ENCODE data around the gene PRLR. TPM values are rescaled to one million over a fixed set of nuclear protein-coding genes. Genes with fewer than 3 reads are reported as not detected.

The PRLR gene
- total RNA-seq, 1 experiment from 2014 or later: 2.5 TPM

GRCh38 chr5:35066260-35066795 lies 164.0 kb downstream of the PRLR start:
- Histone ChIP-seq H2BK5ac (ENCODE audit: insufficient read length, low read length) (no peak overlapping the region), H3K56ac (ENCODE audit: insufficient read length, low read depth, low read length) (no peak overlapping the region), H2BK120ac (ENCODE audit: low read depth, low read length, poor library complexity, severe bottlenecking) (no peak overlapping the region), H4K5ac (ENCODE audit: insufficient read length, low read depth, low read length) (no peak overlapping the region), H3K18ac (ENCODE audit: insufficient read length, low read depth, low read length) (no peak overlapping the region), H3K9ac (ENCODE audit: extremely low read depth, insufficient read length, low read length) (no peak overlapping the region), H4K8ac (replicated peaks; ENCODE audit: insufficient read length, low read depth, low read length) (no peak overlapping the region), H3K14ac (ENCODE audit: insufficient read depth, low read length) (no peak overlapping the region), H3K4me1 (ENCODE audit: insufficient read depth, low read length) (no peaks in the 10 kb centered on the region), H3T11ph (ENCODE audit: low read length) (no peak overlapping the region), H3K4ac (ENCODE audit: low read depth, low read length) (no peak overlapping the region), H4K91ac (ENCODE audit: insufficient read length, low read depth, low read length) (no peak overlapping the region), H3K9me3 (ENCODE audit: control insufficient read depth, low read depth, low read length) (no peaks in the 10 kb centered on the region), H3K79me1 (ENCODE audit: insufficient read depth, low read depth, low read length, poor library complexity, severe bottlenecking) (no peaks in the 10 kb centered on the region), H2BK12ac (ENCODE audit: insufficient read length, low read depth, low read length) (no peak overlapping the region), H2AFZ (ENCODE audit: low read length) (no peak overlapping the region), H3K23ac (ENCODE audit: insufficient read length, low read depth, low read length) (no peak overlapping the region), H3K79me2 (ENCODE audit: insufficient read depth, low read length) (no peaks in the 10 kb centered on the region), H3K23me2 (ENCODE audit: insufficient read length, low read depth, low read length, poor library complexity, severe bottlenecking) (no peaks in the 10 kb centered on the region), H2BK20ac (ENCODE audit: low read depth, low read length, poor library complexity, severe bottlenecking) (no peak overlapping the region), H3K27me3 (ENCODE audit: insufficient read depth, low read length) (no peaks in the 10 kb centered on the region), H4K20me1 (ENCODE audit: control insufficient read depth, insufficient read depth, insufficient read length) (no peaks in the 10 kb centered on the region), H2BK15ac (ENCODE audit: low read depth, low read length) (no peak overlapping the region), H3K4me2 (ENCODE audit: insufficient read depth, insufficient read length, low read length) (no peak overlapping the region), H2AK5ac (ENCODE audit: insufficient read length, low read length) (no peak overlapping the region), H3K27ac (ENCODE audit: insufficient read length, low read depth, low read length) (no peak overlapping the region)
- Mint-ChIP-seq H3K36me3 (ENCODE audit: insufficient read depth in 1 of 3, low read depth in 3 of 3) (no peaks in the 10 kb centered on the region), H3K4me3 (no peak overlapping the region), H3K27me3 (ENCODE audit: low read depth) (no peaks in the 10 kb centered on the region; the same call in 1 of the 2 replicates), H3K27ac (no peak overlapping the region), H3K9me3 (no peaks in the 10 kb centered on the region), H3K4me1 (no peaks in the 10 kb centered on the region)
- WGBS (ENCODE audit: extremely low coverage, insufficient read length, low lambda C conversion rate): 100% methylated on average over 1 of the region's 5 CpGs
- no peak for DNase-seq
- no peak for TF ChIP-seq CTCF (conservative IDR thresholded peaks at IDR 0.05)
